ENCODE results near the gene ZNF195. TPM values are rescaled to one million over a fixed set of nuclear protein-coding genes. Genes with fewer than 3 reads are reported as not detected.
"Not testable (repeated sequence)": the region's sequence is repeated elsewhere in the genome, so short reads cannot be mapped to it uniquely, and the experiment has no call there.

ZNF195 gene
- total RNA-seq, 1 donor from 2014 or later: 72.2 TPM

- no peak overlapping the region for H3K4me3 Mint-ChIP-seq
- Histone ChIP-seq H3K79me2 (ENCODE audit: low read depth) (no peaks in the 10 kb centered on the region), H3K9me3 (ENCODE audit: low read depth) (no peaks in the 10 kb centered on the region), H3K27ac (no peak overlapping the region), H3K4me3 (no peak overlapping the region), H3F3A (ENCODE audit: low read depth) (no peaks in the 10 kb centered on the region), H3K4me2 (no peak overlapping the region), H3K27me3 (no peaks in the 10 kb centered on the region), H4K20me1 (ENCODE audit: low read depth) (no peaks in the 10 kb centered on the region), H3K4me1 (no peaks in the 10 kb centered on the region), H3K9ac (no peak overlapping the region), H2AFZ (replicated peaks) (no peak overlapping the region), H3K36me3 (no peaks in the 10 kb centered on the region)
- H3K4me1 Mint-ChIP-seq: no peaks in the 10 kb centered on the region
- H3K9me3 Mint-ChIP-seq: peaks cover 21% of the 10 kb centered on the region
- H3K36me3 Mint-ChIP-seq: peaks cover 4% of the 10 kb centered on the region
- H3K27me3 Mint-ChIP-seq (ENCODE audit: insufficient read depth, low read depth): peaks cover 2% of the 10 kb centered on the region
- no peak overlapping the region for H3K27ac Mint-ChIP-seq
- DNase-seq (ENCODE audit: low spot score): no peak
- TF ChIP-seq EZH2 (IDR thresholded peaks at IDR 0.05): no peak
- TF ChIP-seq, protein P1, sequence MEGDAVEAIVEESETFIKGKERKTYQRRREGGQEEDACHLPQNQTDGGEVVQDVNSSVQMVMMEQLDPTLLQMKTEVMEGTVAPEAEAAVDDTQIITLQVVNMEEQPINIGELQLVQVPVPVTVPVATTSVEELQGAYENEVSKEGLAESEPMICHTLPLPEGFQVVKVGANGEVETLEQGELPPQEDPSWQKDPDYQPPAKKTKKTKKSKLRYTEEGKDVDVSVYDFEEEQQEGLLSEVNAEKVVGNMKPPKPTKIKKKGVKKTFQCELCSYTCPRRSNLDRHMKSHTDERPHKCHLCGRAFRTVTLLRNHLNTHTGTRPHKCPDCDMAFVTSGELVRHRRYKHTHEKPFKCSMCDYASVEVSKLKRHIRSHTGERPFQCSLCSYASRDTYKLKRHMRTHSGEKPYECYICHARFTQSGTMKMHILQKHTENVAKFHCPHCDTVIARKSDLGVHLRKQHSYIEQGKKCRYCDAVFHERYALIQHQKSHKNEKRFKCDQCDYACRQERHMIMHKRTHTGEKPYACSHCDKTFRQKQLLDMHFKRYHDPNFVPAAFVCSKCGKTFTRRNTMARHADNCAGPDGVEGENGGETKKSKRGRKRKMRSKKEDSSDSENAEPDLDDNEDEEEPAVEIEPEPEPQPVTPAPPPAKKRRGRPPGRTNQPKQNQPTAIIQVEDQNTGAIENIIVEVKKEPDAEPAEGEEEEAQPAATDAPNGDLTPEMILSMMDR (IDR thresholded peaks at IDR 0.05): no peak
- no peak for TF ChIP-seq EZH2phosphoT487 (IDR thresholded peaks at IDR 0.05)
Observed at GRCh38 chr11:3338569-3339339, 40.2 kb downstream of the ZNF195 start.

DNA sequence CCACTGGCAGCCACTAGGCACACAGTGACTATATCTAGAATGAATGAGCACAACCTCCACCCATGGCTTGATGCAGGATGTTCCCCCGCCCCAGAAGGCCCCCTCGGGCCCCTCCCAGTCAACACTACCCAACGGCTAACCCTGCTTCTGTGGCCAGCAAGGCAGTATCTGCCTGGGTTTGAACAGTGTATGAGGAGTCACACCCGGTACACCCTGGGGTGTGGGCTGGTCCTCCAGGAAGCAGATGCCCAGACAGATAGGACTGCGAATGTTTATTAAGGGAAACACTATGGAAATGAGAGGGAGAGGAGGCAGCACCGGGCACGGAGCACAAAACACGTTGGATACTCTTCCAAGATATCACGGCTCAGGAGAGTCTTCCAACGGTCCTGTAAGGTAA is 42.5 kb downstream of the ZNF195 start:
- not testable (repeated sequence) for H3K4me3 Mint-ChIP-seq; H3K9me3 ChIP-seq (ENCODE audit: low read depth); H3K27ac ChIP-seq; H3K9ac ChIP-seq; H4K20me1 ChIP-seq (ENCODE audit: low read depth); H3K4me1 Mint-ChIP-seq; H3K36me3 Mint-ChIP-seq; H3K4me3 ChIP-seq; H3K4me2 ChIP-seq; H3K79me2 ChIP-seq (ENCODE audit: low read depth); H3K4me1 ChIP-seq; H3K27me3 Mint-ChIP-seq (ENCODE audit: insufficient read depth, low read depth); DNase-seq (ENCODE audit: low spot score); H3K36me3 ChIP-seq; H3F3A ChIP-seq (ENCODE audit: low read depth); H2AFZ ChIP-seq (replicated peaks); H3K27me3 ChIP-seq; H3K27ac Mint-ChIP-seq
- H3K9me3 Mint-ChIP-seq: peaks cover 21% of the 10 kb centered on the region

GRCh38 chr11:3333157-3333556 is 45.8 kb downstream of the ZNF195 start:
- H3K36me3 Mint-ChIP-seq; H3K9ac ChIP-seq; H3K4me3 ChIP-seq; H3K27ac Mint-ChIP-seq; H3K36me3 ChIP-seq; H3K79me2 ChIP-seq (ENCODE audit: low read depth); H3K4me2 ChIP-seq; H3K4me1 Mint-ChIP-seq; DNase-seq (ENCODE audit: low spot score); H3F3A ChIP-seq (ENCODE audit: low read depth); H3K9me3 ChIP-seq (ENCODE audit: low read depth); H3K4me1 ChIP-seq; H2AFZ ChIP-seq (replicated peaks); H4K20me1 ChIP-seq (ENCODE audit: low read depth); H3K4me3 Mint-ChIP-seq; H3K9me3 Mint-ChIP-seq; H3K27ac ChIP-seq; H3K27me3 ChIP-seq; H3K27me3 Mint-ChIP-seq (ENCODE audit: insufficient read depth, low read depth): not testable (repeated sequence)

GRCh38 chr11:3331078-3331477 is 47.9 kb downstream of the ZNF195 start:
- not testable (repeated sequence) for H3K27me3 Mint-ChIP-seq (ENCODE audit: insufficient read depth, low read depth); H3K4me1 ChIP-seq; H3K4me3 ChIP-seq; H4K20me1 ChIP-seq (ENCODE audit: low read depth); DNase-seq (ENCODE audit: low spot score); H3K27ac ChIP-seq; H3K36me3 ChIP-seq; H3K27me3 ChIP-seq; H3K9me3 ChIP-seq (ENCODE audit: low read depth); H3K79me2 ChIP-seq (ENCODE audit: low read depth); H3K4me1 Mint-ChIP-seq; H3F3A ChIP-seq (ENCODE audit: low read depth); H3K4me3 Mint-ChIP-seq; H2AFZ ChIP-seq (replicated peaks); H3K9me3 Mint-ChIP-seq; H3K9ac ChIP-seq; H3K36me3 Mint-ChIP-seq; H3K27ac Mint-ChIP-seq; H3K4me2 ChIP-seq

GRCh38 chr11:3330064-3330463 is 48.9 kb downstream of the ZNF195 start:
- DNase-seq (ENCODE audit: low spot score); H3K4me1 Mint-ChIP-seq; H3F3A ChIP-seq (ENCODE audit: low read depth); H3K27me3 Mint-ChIP-seq (ENCODE audit: insufficient read depth, low read depth); H3K4me2 ChIP-seq; H3K27ac ChIP-seq; H3K9me3 ChIP-seq (ENCODE audit: low read depth); H3K4me3 ChIP-seq; H3K4me3 Mint-ChIP-seq; H3K36me3 Mint-ChIP-seq; H2AFZ ChIP-seq (replicated peaks); H3K9ac ChIP-seq; H3K27ac Mint-ChIP-seq; H4K20me1 ChIP-seq (ENCODE audit: low read depth); H3K79me2 ChIP-seq (ENCODE audit: low read depth); H3K27me3 ChIP-seq; H3K36me3 ChIP-seq; H3K4me1 ChIP-seq; H3K9me3 Mint-ChIP-seq: not testable (repeated sequence)

- not testable (repeated sequence) for H3K4me1 ChIP-seq; H3K27ac ChIP-seq; H3K36me3 Mint-ChIP-seq; H3K4me2 ChIP-seq; H3K27me3 ChIP-seq; H4K20me1 ChIP-seq (ENCODE audit: low read depth); H3K4me1 Mint-ChIP-seq; H3K27ac Mint-ChIP-seq; H3K27me3 Mint-ChIP-seq (ENCODE audit: insufficient read depth, low read depth); H2AFZ ChIP-seq (replicated peaks); H3F3A ChIP-seq (ENCODE audit: low read depth); H3K4me3 Mint-ChIP-seq; DNase-seq (ENCODE audit: low spot score); H3K36me3 ChIP-seq; H3K9me3 Mint-ChIP-seq; H3K4me3 ChIP-seq; H3K9ac ChIP-seq; H3K9me3 ChIP-seq (ENCODE audit: low read depth); H3K79me2 ChIP-seq (ENCODE audit: low read depth)
Observed at GRCh38 chr11:3328503-3328902, 50.4 kb downstream of the ZNF195 start.

DNA sequence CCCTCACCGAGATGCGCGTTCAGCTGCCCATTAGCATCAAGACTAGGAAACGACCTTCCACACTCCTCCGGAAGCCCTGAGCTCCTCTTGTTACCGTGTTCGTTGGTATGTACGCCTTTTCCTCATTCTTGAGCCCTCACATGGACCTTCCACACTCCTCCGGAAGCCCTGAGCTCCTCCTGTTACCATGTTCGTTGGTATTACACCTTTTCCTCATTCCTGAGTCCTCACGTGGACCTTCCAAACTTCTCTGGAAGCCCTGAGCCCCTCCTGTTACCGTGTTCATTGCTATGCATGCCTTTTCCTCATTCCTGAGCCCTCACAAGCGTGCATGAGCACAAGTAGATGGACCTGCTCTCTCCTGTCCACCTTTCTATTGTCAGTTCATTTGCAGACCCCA is 52.5 kb downstream of the ZNF195 start:
- H3K4me2 ChIP-seq; H3K4me1 ChIP-seq; H3K27me3 ChIP-seq; H3K4me3 Mint-ChIP-seq; H3K36me3 ChIP-seq; H3K9me3 Mint-ChIP-seq; H3K9me3 ChIP-seq (ENCODE audit: low read depth); H3K4me1 Mint-ChIP-seq; H3K27ac Mint-ChIP-seq; H3K79me2 ChIP-seq (ENCODE audit: low read depth); DNase-seq (ENCODE audit: low spot score); H3K27ac ChIP-seq; H3F3A ChIP-seq (ENCODE audit: low read depth); H3K4me3 ChIP-seq; H2AFZ ChIP-seq (replicated peaks); H3K27me3 Mint-ChIP-seq (ENCODE audit: insufficient read depth, low read depth); H3K36me3 Mint-ChIP-seq; H3K9ac ChIP-seq; H4K20me1 ChIP-seq (ENCODE audit: low read depth): not testable (repeated sequence)

Data from neural progenitor cell (in vitro differentiated cells).